ENCODE results near the gene ZBTB20. TPM values are rescaled to one million over a fixed set of nuclear protein-coding genes. Genes with fewer than 3 reads are reported as not detected.

ZBTB20 gene
- total RNA-seq, 2 donors from 2014 or later: 112 to 120 TPM

DNA sequence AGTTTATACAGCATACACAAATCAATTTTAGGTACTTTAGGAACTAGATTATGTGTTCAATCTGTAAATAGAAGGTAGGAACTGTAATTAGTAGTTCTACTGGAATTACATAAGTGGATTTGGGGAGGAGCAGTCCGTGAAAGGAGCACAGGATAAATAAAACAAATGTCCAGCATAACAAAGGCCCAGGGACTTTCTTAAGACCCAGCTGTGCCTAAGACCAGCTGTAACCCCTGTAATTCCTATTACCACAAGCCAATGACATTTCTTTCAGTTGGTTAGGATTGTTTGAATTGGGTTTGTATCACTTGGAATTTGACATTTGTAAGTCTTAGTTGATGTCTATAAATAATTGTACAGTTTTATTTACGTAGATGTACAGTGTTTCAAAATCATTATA is 4.8 kb upstream of the ZBTB20 start:
- DNase-seq (ENCODE audit: low spot score): no peak

DNA sequence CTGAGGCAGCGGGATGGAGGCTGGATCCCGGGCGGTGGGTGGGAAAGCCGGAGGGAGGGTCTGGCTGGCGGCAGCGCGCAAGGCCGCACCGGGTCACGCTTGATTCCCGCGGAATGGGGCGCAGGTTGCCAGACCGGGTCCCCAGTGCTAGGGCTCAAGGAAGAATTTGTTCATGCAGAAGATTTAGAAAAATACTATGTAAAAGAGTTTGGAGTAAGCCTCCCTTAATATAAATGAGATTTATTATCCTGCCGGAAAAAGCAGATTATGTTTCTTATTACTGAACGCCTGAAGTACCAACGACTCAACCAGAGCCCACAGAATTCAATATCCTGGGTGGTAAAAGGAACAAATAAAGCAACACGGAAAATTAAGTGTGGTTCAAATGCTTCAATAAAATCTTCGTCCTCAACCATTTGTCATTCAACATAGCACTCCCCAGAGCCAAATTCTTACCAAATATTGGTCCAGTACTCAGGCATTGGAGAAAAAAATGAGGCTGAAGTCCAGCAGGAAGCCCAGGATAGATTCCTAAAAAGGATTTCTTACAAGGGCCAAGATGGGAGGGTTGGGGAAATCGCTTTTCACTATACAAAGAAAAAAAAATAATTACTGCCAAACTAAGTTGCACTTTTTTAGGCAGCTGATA is 1.2 kb upstream of the ZBTB20 start:
- TF ChIP-seq, protein P1, sequence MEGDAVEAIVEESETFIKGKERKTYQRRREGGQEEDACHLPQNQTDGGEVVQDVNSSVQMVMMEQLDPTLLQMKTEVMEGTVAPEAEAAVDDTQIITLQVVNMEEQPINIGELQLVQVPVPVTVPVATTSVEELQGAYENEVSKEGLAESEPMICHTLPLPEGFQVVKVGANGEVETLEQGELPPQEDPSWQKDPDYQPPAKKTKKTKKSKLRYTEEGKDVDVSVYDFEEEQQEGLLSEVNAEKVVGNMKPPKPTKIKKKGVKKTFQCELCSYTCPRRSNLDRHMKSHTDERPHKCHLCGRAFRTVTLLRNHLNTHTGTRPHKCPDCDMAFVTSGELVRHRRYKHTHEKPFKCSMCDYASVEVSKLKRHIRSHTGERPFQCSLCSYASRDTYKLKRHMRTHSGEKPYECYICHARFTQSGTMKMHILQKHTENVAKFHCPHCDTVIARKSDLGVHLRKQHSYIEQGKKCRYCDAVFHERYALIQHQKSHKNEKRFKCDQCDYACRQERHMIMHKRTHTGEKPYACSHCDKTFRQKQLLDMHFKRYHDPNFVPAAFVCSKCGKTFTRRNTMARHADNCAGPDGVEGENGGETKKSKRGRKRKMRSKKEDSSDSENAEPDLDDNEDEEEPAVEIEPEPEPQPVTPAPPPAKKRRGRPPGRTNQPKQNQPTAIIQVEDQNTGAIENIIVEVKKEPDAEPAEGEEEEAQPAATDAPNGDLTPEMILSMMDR (IDR thresholded peaks at IDR 0.05): no peak
- H3K36me3 ChIP-seq: no peaks in the 10 kb centered on the region
- no peaks in the 10 kb centered on the region for H3K9me3 ChIP-seq
- peaks cover 11 to 18% of the 10 kb centered on the region in 2 donors for H3K4me1 ChIP-seq (ENCODE audit: control insufficient read depth in 1 of 2, low read depth in 2 of 2)
- peak overlapping the region; percentile 79 for H3K4me3 ChIP-seq
- no peaks in the 10 kb centered on the region for H3K27me3 ChIP-seq (replicated peaks; ENCODE audit: insufficient read depth)
- ATAC-seq (ENCODE audit: insufficient number of reproducible peaks, low FRiP score, low read depth) (no peak), DNase-seq (ENCODE audit: low spot score) (no peak)
- peak overlapping the region; percentile 92 to 98 for H3K27ac ChIP-seq

More for the DNA sequence above, 4.8 kb upstream of the ZBTB20 start:
- TF ChIP-seq, protein P1 (IDR thresholded peaks at IDR 0.05): no peak
- no peaks in the 10 kb centered on the region for H3K27me3 ChIP-seq (replicated peaks; ENCODE audit: insufficient read depth)
- H3K27ac ChIP-seq: no peak overlapping the region
- H3K4me1 ChIP-seq (ENCODE audit: control insufficient read depth in 1 of 2, low read depth in 2 of 2): peaks cover 5 to 9% of the 10 kb centered on the region in 2 donors
- no peak for ATAC-seq (ENCODE audit: insufficient number of reproducible peaks, low FRiP score, low read depth)
- no peaks in the 10 kb centered on the region for H3K36me3 ChIP-seq
- H3K9me3 ChIP-seq: no peaks in the 10 kb centered on the region
- H3K4me3 ChIP-seq: no peak overlapping the region

DNA sequence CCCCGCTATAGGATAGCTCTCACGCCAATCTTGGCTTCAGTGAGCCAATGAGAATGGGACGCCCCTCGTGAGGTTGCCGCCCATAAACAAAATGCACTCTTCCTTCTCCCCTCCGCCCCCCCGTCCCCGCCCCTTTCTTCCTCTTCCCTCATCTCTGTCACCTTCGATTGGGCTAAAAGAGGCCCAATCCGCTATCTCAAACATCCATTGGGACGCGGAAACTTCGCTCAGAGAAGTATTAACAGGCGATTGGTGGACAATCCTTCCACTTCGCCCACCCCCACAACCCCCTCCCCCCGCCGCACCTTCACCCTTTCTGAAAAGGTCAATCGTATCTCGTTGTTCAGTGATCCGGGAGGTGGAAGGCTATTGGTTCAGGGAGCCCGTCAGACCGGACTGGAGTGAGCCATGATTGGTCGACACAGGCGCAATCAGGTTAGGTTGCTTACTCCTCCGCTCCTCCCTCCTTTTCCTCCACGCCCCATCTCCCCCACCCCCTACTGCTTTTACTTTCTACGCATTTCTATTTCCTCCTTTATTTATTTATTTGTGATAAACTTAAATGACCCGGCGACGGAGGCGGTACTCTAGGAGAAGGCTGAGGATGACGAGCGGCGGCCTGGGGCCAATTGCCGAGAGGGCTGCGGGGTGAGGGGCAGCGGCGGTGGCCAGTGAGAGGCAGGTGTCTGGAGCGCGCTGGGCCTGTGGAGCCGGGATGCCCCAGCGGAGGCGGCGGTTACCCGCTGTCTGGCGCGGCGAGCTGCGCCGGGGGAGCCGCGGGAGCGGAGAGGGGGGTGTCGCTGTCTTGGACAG is 447 bp upstream of the ZBTB20 start:
- peak; percentile 97 for ATAC-seq (ENCODE audit: insufficient number of reproducible peaks, low FRiP score, low read depth)
- DNase-seq (ENCODE audit: low spot score): peak; percentile 99
- no peaks in the 10 kb centered on the region for H3K36me3 ChIP-seq
- no peaks in the 10 kb centered on the region for H3K9me3 ChIP-seq
- H3K27me3 ChIP-seq (replicated peaks; ENCODE audit: insufficient read depth): no peaks in the 10 kb centered on the region
- TF ChIP-seq, protein P1 (IDR thresholded peaks at IDR 0.05): no peak
- peak overlapping the region; percentile 92 to 98 for H3K27ac ChIP-seq
- H3K4me1 ChIP-seq (ENCODE audit: control insufficient read depth in 1 of 2, low read depth in 2 of 2): peaks cover 11 to 18% of the 10 kb centered on the region in 2 donors
- peak overlapping the region; percentile 95 for H3K4me3 ChIP-seq

DNA sequence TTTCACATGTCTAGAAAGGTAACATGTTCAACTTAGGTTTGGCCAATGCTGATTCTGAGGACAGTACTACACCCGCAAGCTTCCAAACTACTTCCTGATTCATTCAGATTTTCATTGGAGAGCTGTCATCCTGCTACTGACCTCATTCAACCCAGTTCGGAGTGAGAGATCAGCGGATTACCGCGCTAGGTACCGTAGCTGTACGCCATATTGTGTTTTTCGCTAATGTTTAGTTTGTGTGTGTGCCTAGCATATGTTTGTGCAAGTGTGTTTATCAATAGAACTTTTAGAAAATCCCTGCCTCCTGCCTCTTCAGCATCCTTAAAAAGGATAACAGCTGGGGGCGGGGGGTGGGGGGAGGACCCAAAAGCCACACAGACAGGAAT is 1.1 kb downstream of the ZBTB20 start:
- Histone ChIP-seq H3K4me1 (ENCODE audit: control insufficient read depth in 1 of 2, low read depth in 2 of 2) (peaks cover 11 to 18% of the 10 kb centered on the region in 2 donors), H3K27me3 (replicated peaks; ENCODE audit: insufficient read depth) (no peaks in the 10 kb centered on the region), H3K36me3 (no peaks in the 10 kb centered on the region), H3K9me3 (no peaks in the 10 kb centered on the region), H3K4me3 (peak overlapping the region; percentile 95), H3K27ac (peak overlapping the region; percentile 93 to 94)
- DNase-seq (ENCODE audit: low spot score) (peak; percentile 9), ATAC-seq (ENCODE audit: insufficient number of reproducible peaks, low FRiP score, low read depth) (no peak)
- TF ChIP-seq, protein P1 (IDR thresholded peaks at IDR 0.05): no peak

- Histone ChIP-seq H3K27ac (no peak overlapping the region), H3K9me3 (no peaks in the 10 kb centered on the region), H3K36me3 (no peaks in the 10 kb centered on the region), H3K4me3 (no peak overlapping the region), H3K27me3 (replicated peaks; ENCODE audit: insufficient read depth) (no peaks in the 10 kb centered on the region), H3K4me1 (ENCODE audit: control insufficient read depth in 1 of 2, low read depth in 2 of 2) (peaks cover 6 to 9% of the 10 kb centered on the region in 2 donors)
- DNase-seq (ENCODE audit: low spot score) (no peak), ATAC-seq (ENCODE audit: insufficient number of reproducible peaks, low FRiP score, low read depth) (no peak)
- TF ChIP-seq, protein P1 (IDR thresholded peaks at IDR 0.05): no peak
Measured at GRCh38 chr3:115141033-115141757, 5.9 kb downstream of the ZBTB20 start.
